Stimulated activated CD4-positive, alpha-beta T cell treated with anti-CD3 and anti-CD28 coated beads, Interleukin-4, amount 100 ng/mL, for 1 hour (primary cell): Measurements from ENCODE around the gene GLRX.

Experiments
- DNase-seq: peaks from one replicate; pipeline ENCODE4 v3.0.0-alpha.2; 2020

GLRX gene

DNA sequence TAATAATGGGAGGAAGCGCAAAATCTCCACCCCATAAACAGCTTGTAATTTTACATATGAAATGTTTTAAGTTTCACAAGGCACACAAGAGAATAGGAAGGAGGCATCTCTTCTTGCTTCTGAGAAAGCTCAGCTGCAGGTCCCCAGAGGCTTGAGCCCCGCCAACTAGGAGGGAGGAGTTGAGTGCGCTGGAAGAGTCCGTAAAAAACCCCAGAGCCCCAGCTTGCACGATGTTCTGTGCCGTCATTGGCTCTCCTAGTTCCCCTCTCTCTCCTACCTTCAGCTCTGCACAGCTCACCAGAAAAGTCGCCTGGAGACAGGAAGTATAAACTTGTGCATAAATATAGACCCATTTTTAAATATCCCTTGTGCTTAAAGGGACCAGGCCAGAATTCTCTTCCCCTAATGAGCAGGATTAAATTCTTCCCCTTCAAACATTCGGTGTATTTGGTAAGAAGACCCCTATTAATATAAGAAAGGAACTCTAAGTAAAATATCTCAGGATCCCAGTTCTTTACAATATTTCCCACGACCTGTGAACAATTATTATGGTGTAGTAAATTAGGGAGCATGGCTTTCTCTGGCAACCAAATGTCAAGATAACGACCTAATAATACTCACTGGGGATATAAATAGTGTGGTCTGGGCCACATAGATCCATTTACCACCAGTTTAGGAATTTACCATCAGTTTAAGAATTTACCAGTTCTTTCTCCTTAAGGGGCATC is 13.7 kb downstream of the GLRX start:
- peak; percentile 72 for DNase-seq

GRCh38 chr5:95808013-95808685 is 14.4 kb downstream of the GLRX start:
- DNase-seq = no peak

- DNase-seq = no peak
These were observed 15.8 kb downstream of the GLRX start for GRCh38 chr5:95806687-95807086.

GRCh38 chr5:95804736-95805539 is 17.6 kb downstream of the GLRX start:
- no peak for DNase-seq

DNA sequence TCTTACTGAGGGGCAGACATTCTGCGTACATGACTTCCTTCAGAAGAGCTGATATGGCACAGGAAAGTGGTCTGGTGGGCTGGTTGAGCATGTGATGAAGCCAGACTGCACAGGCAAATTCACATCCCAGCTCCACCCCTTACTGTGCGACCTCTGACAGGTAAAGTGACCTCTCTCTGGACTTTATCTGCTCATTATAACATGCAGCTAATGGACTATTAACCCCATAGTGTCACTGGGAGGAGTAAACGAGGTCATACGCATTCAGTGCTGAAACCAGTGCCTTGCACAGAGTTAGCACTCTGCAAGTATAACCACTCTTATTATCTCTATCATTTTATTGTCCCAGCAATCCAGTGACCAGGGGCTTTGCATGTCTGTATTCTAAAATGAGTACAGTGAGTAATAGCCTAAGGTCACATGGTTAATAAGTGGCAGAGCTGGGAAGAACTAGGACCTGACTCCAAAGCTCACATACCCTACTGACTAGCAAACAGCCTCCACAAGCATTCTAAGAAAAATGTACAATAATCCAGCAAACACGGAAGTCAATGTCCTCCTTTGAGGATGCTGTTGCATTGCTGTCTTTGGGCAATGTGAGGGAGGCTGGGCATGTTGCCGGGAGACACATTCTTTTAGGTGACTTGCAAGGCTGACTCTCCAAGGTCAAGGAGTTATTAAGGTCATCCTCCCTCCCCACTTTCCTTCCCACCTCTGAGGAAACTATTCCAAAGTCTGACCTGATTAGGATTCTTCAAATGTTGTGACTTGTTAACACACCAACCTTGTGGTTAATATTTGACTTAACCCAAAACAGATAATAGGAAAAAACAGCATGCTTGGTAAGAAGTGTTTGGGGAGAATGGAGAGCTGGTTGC is 19.0 kb downstream of the GLRX start:
- DNase-seq = no peak

GRCh38 chr5:95801961-95802360 is 20.6 kb downstream of the GLRX start:
- no peak for DNase-seq

DNA sequence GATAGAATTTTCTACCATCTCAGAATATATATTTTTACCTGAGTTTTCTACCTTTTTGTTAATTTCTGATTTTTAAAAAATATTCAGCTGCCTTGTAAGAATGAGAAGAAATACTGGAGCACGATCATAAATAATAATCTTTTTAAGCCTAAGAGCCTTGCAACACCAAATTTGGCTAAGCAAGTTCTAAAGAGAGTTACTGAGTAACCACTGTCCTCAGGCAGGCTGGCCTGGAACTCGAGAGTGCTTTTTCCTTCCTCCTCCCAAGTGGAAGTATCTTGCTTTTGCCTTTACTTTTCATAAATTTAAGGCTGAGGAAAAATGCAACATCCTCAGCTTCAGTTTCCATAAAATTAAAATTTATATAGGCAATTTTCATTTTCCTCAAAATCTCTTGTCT is 21.0 kb downstream of the GLRX start:
- DNase-seq = no peak

GRCh38 chr5:95800553-95800952 is 22.0 kb downstream of the GLRX start:
- DNase-seq = no peak

DNA sequence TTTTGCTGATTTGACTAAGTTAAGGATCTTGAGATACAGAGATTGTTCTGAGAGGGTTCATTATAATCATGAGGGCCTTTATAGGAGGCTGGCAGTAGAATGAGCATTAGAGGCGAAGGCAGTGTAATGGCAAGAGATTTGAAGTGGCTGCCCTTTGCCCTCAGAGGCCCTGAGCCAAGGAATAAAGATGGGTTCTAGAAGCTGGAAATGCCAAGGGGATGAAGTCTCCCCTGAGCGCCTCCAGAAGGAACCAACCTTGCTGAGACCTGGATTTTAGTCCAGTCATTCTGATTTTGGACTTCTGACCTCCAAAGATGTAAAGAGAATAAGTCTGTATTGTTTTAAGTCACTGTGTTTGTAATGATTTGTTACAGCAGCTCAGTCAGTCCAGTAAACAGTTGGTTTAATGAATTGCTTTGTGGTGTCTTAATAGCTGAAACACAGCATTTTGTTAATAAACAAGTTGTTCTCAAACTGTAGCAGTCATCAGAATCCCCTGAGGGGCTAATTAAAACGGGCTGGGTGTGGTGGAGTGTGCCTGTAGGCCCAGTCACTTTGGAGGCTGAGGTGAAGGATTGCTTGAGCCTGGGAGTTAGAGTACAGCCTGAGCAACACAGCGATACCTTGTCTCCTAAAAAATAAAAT is 23.2 kb downstream of the GLRX start:
- DNase-seq = no peak

GRCh38 chr5:95798545-95798944 is 24.0 kb downstream of the GLRX start:
- no peak for DNase-seq

- DNase-seq = no peak
These were observed 24.5 kb downstream of the GLRX start for GRCh38 chr5:95798048-95798447.

DNA sequence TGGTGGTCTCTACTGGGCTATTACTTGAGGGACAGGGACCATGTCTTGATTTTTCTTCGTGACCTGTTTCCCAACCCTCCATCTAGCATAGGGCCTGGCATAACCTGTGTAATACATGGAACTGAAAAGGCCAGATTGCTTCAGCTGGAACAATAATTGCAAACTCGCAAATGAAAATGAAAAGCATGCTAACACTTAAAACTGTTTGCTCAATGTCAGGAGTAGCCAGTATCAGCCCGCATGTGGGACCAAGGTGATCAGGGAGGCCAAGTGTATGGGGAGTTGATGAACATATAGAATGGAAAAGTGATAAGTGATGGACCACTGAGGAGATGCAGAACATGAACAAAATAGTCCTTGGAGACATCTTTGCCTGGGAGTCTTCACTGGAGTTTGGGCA is 25.2 kb downstream of the GLRX start:
- DNase-seq = no peak

DNA sequence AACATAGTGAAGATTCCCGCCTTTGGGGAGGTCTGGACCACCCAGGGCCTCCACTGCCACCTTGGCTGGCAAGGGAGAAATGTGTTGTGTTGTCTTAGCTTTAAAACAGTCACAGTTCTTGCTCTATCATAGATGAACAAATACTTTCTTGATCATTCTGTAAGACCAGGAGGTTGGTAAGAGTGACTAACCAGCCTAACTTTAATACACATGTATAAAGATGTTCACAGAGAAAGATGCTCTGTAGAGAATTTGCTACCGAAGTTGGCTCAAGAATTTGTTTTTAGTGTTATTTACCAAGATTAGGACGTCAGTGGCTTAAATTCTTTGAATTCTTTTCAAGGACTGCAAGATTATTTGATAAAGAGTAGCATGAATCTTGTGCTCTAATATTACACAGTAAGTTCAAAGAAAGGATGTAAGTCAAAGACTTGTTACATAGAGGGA is 28.4 kb downstream of the GLRX start:
- DNase-seq = no peak

- no peak for DNase-seq
These were observed 30.8 kb downstream of the GLRX start for GRCh38 chr5:95791751-95792150.

- no peak for DNase-seq
These were observed 34.0 kb downstream of the GLRX start for GRCh38 chr5:95788493-95788892.

DNA sequence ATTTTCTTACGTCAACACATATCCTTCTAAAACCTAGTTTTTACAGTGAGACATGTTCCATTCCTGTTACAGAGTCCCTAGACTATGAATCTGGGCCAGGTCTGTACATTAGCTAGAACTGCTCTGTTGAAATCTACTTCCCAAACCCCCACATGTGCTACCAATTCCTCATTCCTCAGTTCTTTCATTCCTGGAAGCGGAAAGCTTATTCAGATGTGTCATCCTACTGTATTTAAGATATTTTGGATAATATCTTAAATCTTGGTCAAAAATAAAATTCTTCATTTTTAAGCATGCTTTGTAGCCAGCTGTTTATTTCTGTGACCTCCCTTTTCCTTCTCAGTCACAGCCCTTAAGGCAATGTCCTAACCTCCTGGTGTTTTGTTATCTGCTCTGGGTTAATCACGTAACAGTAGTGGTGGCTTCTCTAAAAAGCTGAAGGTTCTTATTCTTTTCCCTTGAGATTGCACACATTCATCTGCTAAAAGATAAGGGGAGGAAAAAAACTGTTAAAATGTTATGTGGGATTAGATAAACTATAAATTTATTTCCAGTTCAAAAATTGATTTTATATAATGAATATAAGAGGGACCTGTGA is 35.6 kb downstream of the GLRX start:
- no peak for DNase-seq

DNA sequence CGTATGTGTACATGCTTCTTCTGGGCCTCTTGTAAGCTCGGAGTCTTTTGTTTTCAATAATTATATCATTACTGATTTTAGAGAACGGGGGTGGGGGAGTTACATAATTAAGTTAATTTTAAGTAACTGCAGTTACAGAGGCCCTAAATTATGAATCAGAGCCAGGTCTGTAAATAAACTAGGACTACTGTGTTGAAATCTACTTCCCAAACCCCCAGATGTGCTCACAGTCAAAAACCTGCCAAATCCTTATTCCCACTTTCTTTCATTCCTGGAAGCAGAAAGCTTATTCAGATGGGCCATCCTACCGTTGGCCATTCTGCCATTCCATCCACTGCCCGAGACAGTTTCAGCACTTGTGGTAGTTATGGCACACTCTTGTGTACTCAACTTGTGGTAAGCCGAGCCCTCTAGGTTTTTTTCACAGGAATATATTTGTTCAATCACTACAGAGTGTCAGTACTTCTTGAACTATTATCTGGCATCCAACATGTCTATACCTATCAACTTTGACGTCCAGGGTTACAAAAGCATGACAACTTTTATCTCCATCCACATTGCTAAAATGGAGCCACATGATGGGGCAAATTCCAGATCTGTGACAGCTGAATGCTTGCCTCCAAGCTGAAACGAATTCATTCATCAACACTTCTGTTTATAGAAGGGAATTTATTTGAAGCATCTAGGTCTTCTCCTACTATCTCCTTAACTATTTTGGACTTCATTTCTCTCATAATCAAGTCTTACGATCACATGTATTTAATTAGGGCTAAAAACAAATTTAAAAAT is 37.8 kb downstream of the GLRX start:
- DNase-seq = no peak

DNA sequence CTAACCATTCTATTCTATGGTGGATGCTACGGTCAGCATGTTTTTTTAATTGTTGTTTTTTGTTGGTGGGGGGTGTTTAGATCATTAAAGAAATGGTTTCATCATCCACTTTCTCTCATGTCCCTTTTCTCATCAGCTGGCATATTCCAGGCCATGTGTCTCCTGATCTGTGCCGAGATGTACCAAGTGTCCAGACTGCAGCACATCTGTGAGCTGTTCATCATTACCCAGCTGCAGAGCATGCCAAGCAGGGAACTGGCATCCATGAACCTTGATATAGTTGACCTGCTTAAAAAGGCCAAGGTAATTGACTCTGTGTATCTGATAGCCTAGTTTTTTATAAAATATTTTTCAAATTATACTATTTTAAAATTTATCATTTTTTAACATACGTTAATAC is 38.9 kb downstream of the GLRX start:
- no peak for DNase-seq

DNA sequence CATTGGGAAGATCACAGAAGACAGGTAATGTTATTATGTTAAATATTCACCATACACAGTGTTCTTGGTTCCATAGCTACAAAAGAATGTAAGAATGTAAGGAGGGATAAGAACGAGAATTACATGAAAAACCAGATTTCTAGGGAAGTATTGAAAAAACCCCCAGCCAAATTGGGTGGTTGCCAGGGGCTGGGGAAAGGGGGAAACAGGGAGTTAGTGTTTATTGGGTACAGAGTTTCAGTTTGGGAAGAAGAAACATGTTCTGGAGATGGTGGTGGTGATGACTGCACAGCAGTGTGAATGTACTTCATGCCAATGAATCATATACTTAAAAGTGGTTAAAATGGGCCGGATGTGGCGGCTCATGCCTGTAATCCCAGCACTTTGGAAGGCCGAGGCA is 40.3 kb downstream of the GLRX start:
- no peak for DNase-seq

- peak; percentile 70 for DNase-seq
These were observed 41.4 kb downstream of the GLRX start for GRCh38 chr5:95781101-95781583.

GRCh38 chr5:95780597-95780996 is 41.9 kb downstream of the GLRX start:
- DNase-seq = no peak
